ENCODE results near the gene NUAK2.

The NUAK2 gene

DNA sequence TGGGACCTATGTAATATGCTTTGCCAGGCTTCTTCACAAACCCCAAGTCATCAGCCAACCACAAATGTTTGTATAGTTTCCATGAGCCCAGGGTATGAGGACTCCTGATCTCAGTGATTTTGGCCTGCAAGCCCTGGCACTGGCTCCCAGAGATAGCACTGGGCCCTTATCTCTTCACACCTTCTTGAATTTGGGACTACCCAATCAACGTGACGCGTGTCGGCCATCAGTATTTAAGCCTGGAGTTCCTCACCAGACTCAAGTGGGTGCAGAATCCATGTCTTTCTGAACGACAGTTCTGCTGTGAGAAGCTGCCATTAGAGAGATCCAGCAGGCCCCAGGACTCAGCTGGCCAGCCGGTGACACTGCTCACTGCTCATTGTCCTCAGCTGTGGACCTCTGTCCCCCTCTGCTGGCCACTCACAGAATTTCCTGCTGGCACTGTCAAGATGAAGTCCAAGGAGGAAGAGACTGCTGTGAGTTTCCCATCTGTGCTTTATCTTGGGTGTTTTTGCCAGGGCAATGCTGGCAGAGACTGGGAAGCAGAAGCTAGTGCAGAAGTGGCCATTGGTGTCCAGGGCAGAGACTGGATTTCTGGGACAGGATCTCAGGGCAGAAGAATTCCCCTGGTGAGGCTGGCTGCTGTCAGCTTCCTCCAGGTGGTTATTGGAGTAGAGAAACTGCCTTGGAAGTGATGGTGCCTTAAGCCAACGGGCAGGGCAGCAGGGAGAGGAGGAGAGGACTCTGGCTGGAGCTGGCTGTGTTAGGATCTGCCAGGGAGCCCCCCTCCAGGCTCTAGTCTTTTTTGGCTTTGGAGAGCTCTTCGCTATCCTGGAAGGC is 65.4 kb downstream of the NUAK2 start:
- peak; percentile 86 for DNase-seq (ENCODE audit: low spot score)
